Measurements from ENCODE around the gene NFIA.

The NFIA gene

DNA sequence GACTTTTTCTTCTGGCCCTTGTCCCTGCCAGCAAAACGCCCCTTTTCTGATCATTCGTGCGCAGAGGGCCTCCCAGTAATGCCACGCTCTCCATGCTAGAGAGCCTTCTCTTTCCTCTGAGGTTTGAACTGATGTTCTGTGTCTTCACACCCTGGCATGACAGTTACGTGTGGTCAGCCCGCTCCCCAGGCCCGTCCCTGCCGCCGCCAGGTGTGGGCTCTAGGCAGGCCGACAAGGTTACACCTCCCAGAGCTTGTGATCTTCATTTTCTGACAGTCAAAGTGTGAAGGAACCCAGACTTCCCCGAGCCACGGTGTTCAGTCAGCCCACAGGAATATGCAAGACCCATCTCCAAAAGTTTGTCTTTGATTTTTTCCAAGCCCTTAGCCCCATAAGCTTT lies 377.0 kb downstream of the NFIA start:
- no peak for TF ChIP-seq REST (IDR thresholded peaks at IDR 0.05; ENCODE audit: low read depth)
- no peak for TF ChIP-seq YY1 (IDR thresholded peaks at IDR 0.05; ENCODE audit: low read depth)
- TF ChIP-seq ZBTB7A (IDR thresholded peaks at IDR 0.05; ENCODE audit: low read depth): no peak
- no peak for TF ChIP-seq TCF12 (IDR thresholded peaks at IDR 0.05; ENCODE audit: low read depth)
- TF ChIP-seq CREB1 (IDR thresholded peaks at IDR 0.05; ENCODE audit: low read depth): no peak
- no peak for TF ChIP-seq FOXM1 (IDR thresholded peaks at IDR 0.05; ENCODE audit: borderline replicate concordance, low read depth)
- no peak for TF ChIP-seq EP300 (IDR thresholded peaks at IDR 0.05; ENCODE audit: borderline replicate concordance)
- TF ChIP-seq, protein P1, sequence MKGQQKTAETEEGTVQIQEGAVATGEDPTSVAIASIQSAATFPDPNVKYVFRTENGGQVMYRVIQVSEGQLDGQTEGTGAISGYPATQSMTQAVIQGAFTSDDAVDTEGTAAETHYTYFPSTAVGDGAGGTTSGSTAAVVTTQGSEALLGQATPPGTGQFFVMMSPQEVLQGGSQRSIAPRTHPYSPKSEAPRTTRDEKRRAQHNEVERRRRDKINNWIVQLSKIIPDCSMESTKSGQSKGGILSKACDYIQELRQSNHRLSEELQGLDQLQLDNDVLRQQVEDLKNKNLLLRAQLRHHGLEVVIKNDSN (IDR thresholded peaks at IDR 0.05): no peak
- no peak for TF ChIP-seq EGR1 (IDR thresholded peaks at IDR 0.05)
- no peak for TF ChIP-seq TAF1 (IDR thresholded peaks at IDR 0.05; ENCODE audit: low read depth)

DNA sequence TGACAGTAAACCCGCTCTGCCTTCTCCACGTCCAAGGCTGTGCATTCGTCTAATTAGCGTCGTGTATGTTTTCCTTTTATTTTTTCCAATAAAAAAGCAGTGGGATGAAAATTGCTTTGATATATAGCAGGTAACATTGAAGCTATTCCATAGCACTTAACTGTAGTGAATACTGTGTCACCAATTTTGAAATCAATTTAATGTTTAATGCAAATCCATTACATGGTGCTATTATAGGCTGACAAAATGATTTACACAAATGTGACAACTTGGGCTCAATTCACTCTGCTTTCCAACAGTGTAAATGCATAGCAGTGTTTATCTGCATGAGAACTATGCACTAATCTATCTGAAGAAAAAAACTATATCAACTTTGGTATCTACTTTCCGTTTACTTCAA lies 377.8 kb downstream of the NFIA start:
- TF ChIP-seq ZBTB7A (IDR thresholded peaks at IDR 0.05; ENCODE audit: low read depth) (no peak), NFIC (IDR thresholded peaks at IDR 0.05) (no peak), EGR1 (IDR thresholded peaks at IDR 0.05) (no peak), YY1 (IDR thresholded peaks at IDR 0.05; ENCODE audit: low read depth) (no peak), FOXM1 (IDR thresholded peaks at IDR 0.05; ENCODE audit: borderline replicate concordance, low read depth) (no peak), CEBPB (IDR thresholded peaks at IDR 0.05) (no peak), TCF12 (IDR thresholded peaks at IDR 0.05; ENCODE audit: low read depth) (no peak), TEAD4 (IDR thresholded peaks at IDR 0.05) (no peak), EP300 (IDR thresholded peaks at IDR 0.05; ENCODE audit: borderline replicate concordance) (no peak)

DNA sequence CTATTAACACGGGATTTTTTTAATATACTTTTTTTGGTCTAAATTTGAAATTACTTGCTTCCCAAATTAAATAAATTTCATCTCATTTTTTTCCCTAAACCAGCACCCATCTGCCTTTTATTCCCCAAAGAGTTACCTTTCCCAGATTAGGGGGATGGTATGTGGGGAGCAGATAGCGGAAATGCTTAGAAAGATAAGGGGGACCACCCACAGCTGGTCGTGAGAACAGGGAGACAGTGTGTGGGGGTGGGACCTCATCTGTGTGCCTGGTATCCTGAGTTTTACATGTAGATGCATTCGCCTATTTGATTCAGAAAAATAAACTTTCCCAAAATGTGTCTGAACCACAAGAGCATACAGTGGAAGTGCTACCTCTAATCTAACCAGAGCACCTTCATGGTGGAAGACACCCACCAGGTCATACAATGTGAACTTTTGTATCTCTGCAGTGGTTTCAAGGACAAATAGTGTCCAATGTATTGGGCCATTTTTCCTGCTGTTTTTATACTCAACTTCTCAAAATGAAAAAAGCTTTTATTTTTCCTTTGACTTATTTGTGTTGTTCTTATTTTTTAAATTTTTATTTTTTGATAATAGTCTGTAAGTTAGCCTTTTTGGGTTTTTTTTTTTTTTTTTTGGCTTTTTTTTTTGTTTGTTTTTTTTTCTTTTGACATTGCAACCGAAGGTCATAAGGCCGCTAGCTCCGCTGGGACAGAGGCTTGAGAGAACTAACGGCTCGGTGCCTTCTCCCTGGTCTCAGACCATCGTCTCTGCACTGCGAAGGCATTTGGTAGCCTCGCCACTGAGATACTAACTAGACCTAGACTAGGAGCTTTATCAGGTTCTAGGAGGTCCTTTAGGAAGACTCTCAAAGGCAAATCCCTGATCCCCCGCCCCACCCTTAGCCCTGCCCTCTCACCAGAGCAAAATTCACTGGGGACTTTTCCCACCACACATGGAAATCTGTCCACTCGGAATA lies 379.3 kb downstream of the NFIA start:
- TF ChIP-seq TAF1 (IDR thresholded peaks at IDR 0.05; ENCODE audit: low read depth): no peak
- TF ChIP-seq FOXM1 (IDR thresholded peaks at IDR 0.05; ENCODE audit: borderline replicate concordance, low read depth): no peak
- TF ChIP-seq CREB1 (IDR thresholded peaks at IDR 0.05; ENCODE audit: low read depth): no peak
- TF ChIP-seq TEAD4 (IDR thresholded peaks at IDR 0.05): no peak
- TF ChIP-seq, protein P2, sequence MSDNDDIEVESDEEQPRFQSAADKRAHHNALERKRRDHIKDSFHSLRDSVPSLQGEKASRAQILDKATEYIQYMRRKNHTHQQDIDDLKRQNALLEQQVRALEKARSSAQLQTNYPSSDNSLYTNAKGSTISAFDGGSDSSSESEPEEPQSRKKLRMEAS (IDR thresholded peaks at IDR 0.05): no peak
- TF ChIP-seq YY1 (IDR thresholded peaks at IDR 0.05; ENCODE audit: low read depth): no peak
- TF ChIP-seq TCF12 (IDR thresholded peaks at IDR 0.05; ENCODE audit: low read depth): no peak
- no peak for TF ChIP-seq RAD21 (IDR thresholded peaks at IDR 0.05; ENCODE audit: low read depth)
- no peak for TF ChIP-seq REST (IDR thresholded peaks at IDR 0.05; ENCODE audit: low read depth)

- TF ChIP-seq RAD21 (IDR thresholded peaks at IDR 0.05; ENCODE audit: low read depth): no peak
- TF ChIP-seq REST (IDR thresholded peaks at IDR 0.05; ENCODE audit: low read depth): no peak
- TF ChIP-seq TCF12 (IDR thresholded peaks at IDR 0.05; ENCODE audit: low read depth): no peak
- TF ChIP-seq EP300 (IDR thresholded peaks at IDR 0.05; ENCODE audit: borderline replicate concordance): no peak
- no peak for TF ChIP-seq CEBPB (IDR thresholded peaks at IDR 0.05)
These were observed 380.3 kb downstream of the NFIA start for GRCh38 chr1:61462628-61463027.

DNA sequence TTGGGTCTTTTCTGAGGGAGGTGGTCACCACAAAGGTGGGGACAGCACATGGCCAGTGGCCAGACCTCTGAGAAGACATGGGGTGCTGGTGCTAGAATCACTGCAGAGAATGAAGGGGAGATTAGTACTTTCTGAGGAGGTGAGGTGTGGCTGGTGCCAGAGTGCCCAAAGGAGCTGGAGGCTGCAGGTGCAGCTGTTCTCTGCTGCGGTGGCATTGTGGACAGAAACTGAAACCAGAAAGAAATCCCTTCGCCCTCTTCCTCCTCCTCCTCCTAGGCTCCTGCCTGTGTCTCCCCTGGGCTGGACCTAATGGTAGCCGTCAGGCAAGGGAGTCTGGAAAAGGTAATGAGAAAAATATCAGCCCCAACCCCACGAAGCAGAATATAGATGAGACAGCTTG lies 380.9 kb downstream of the NFIA start:
- TF ChIP-seq YY1 (IDR thresholded peaks at IDR 0.05; ENCODE audit: low read depth) (no peak), EGR1 (IDR thresholded peaks at IDR 0.05) (no peak), CEBPB (IDR thresholded peaks at IDR 0.05) (no peak), REST (IDR thresholded peaks at IDR 0.05; ENCODE audit: low read depth) (no peak), RAD21 (IDR thresholded peaks at IDR 0.05; ENCODE audit: low read depth) (no peak), CREB1 (IDR thresholded peaks at IDR 0.05; ENCODE audit: low read depth) (no peak), NFIC (IDR thresholded peaks at IDR 0.05) (no peak), TCF12 (IDR thresholded peaks at IDR 0.05; ENCODE audit: low read depth) (no peak), EP300 (IDR thresholded peaks at IDR 0.05; ENCODE audit: borderline replicate concordance) (no peak), ZBTB7A (IDR thresholded peaks at IDR 0.05; ENCODE audit: low read depth) (no peak), TEAD4 (IDR thresholded peaks at IDR 0.05) (no peak), TAF1 (IDR thresholded peaks at IDR 0.05; ENCODE audit: low read depth) (no peak), FOXM1 (IDR thresholded peaks at IDR 0.05; ENCODE audit: borderline replicate concordance, low read depth) (no peak)
- TF ChIP-seq, protein P1 (IDR thresholded peaks at IDR 0.05): no peak
- TF ChIP-seq, protein P2 (IDR thresholded peaks at IDR 0.05): no peak

Measured in Ishikawa (cell line).